HUES64 (cell line): ENCODE results near the gene STXBP6.

Experiments used
- H3K27ac ChIP-seq: 2 replicates; pipeline ENCODE4 v1.7.0; 2013; ENCODE audit warnings: low read depth, low read length, inconsistent platforms
- H3K27me3 ChIP-seq: 2 replicates; pipeline ENCODE4 v1.6.1; 2013; ENCODE audit warnings: mild to moderate bottlenecking, low read length; ENCODE audit not compliant: insufficient read depth
- H3K36me3 ChIP-seq: 2 replicates; pipeline ENCODE4 v1.6.1; 2013; ENCODE audit warnings: mild to moderate bottlenecking, low read length; ENCODE audit not compliant: insufficient read depth
- H3K4me1 ChIP-seq: 2 replicates; pipeline ENCODE4 v1.6.1; 2013; ENCODE audit warnings: mild to moderate bottlenecking, low read length, moderate library complexity; ENCODE audit not compliant: insufficient read depth
- H3K4me3 ChIP-seq: 2 replicates; pipeline ENCODE4 v1.5.1; 2013; ENCODE audit warnings: mild to moderate bottlenecking, low read length, moderate library complexity
- H3K9ac ChIP-seq: 2 replicates; pipeline ENCODE4 v1.6.1; 2013; ENCODE audit warnings: mild to moderate bottlenecking, low read depth, low read length
- H3K9me3 ChIP-seq: 2 replicates; pipeline ENCODE4 v1.6.1; 2013; ENCODE audit warnings: low read depth, low read length; ENCODE audit not compliant: insufficient read depth
- WGBS: fragments of 150-250, 120-280 bp; methylation state at CpG from one replicate; pipeline ENCODE4 v1.1.7; 2013; ENCODE audit warnings: missing lambda C conversion rate; 5-methylcytosine and 5-hydroxymethylcytosine counted together

STXBP6 gene

GRCh38 chr14:24892497-24893051 lies 157.4 kb downstream of the STXBP6 start:
- Histone ChIP-seq H3K36me3 (no peaks in the 10 kb centered on the region), H3K27ac (no peak overlapping the region), H3K27me3 (no peaks in the 10 kb centered on the region), H3K4me3 (no peak overlapping the region), H3K4me1 (0 out of 2 replicates have a peak, but pooled peaks cover 3% of the 10 kb centered on the region), H3K9me3 (no peaks in the 10 kb centered on the region), H3K9ac (no peak overlapping the region)
- WGBS = 62% methylated on average over 6 of the region's 6 CpGs

DNA sequence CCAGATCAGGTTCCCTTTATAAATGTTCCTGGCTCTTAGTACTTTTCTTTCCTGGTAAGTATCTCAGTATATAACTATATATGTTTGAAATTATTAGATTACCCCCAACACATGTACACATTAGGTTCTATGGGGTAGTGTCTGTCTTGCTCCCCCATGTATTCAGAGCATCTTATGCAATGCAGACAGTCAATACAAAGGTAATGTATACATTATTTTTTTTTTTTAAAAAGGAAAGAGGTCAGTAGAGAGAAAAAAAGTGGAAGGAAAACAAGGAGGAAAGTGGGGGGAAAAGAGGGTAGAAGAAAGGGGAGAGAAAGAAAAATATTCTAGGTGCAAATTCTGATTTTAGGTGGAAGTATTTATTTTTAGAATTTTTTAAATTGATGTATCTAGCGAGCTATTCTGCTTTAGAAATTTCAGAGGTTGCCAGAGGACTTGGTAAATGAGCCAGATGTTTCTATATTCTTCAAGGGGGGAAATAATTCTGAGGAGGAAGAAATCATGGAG lies 157.9 kb downstream of the STXBP6 start:
- no peak overlapping the region for H3K27ac ChIP-seq
- no peak overlapping the region for H3K4me3 ChIP-seq
- no peaks in the 10 kb centered on the region for H3K36me3 ChIP-seq
- no peak overlapping the region for H3K9ac ChIP-seq
- no peaks in the 10 kb centered on the region for H3K9me3 ChIP-seq
- H3K27me3 ChIP-seq = no peaks in the 10 kb centered on the region
- 92% methylated on average over 1 of the region's 1 CpG for WGBS
- H3K4me1 ChIP-seq = 0 out of 2 replicates have a peak, but pooled peaks cover 8% of the 10 kb centered on the region

DNA sequence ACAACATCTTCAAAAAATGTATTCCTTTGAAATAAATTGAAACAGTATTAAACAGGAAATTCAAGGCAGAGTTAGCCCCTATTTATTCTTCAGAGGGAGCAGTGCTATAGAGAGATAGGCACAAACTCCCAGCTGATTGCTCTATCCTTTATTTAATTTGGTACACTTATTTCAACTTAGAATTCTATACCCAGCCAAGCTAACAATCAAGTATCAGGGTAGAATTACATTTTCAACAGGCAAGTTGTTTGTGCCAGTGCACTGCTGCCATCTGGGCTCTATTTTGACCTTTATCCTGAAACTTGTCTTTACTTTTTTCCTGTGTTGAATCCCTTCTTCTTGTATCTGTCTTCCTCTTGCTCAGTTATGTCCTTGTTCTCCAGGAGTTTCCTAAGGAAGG lies 159.2 kb downstream of the STXBP6 start:
- Histone ChIP-seq H3K27ac (no peak overlapping the region), H3K36me3 (no peaks in the 10 kb centered on the region)

DNA sequence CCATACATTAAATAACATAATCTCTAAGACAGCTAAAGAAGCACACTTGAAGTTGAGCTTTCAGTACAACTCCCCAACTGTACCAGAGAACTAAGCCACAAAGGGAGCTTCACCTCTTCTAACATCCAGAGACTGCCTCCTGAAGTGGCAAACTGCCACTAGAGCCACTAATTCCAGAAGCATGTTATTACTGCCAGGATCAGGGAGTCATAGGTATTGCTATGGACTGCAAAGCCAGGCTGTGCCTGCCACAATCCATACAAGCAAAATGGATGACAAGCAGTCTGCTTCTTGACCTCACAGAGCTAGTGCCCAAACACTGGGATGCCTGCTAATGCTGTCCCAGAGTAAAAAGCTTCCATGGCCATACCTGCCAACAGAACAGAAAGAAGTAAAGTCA lies 160.1 kb downstream of the STXBP6 start:
- 0 out of 2 replicates have a peak, but pooled peaks cover 8% of the 10 kb centered on the region for H3K4me1 ChIP-seq
- H3K4me3 ChIP-seq = no peak overlapping the region
- no peaks in the 10 kb centered on the region for H3K9me3 ChIP-seq
- no peak overlapping the region for H3K9ac ChIP-seq
- no peaks in the 10 kb centered on the region for H3K27me3 ChIP-seq
- no peak overlapping the region for H3K27ac ChIP-seq
- H3K36me3 ChIP-seq = no peaks in the 10 kb centered on the region

More for the DNA sequence above, 159.2 kb downstream of the STXBP6 start:
- Histone ChIP-seq H3K9ac (no peak overlapping the region), H3K4me1 (0 out of 2 replicates have a peak, but pooled peaks cover 8% of the 10 kb centered on the region), H3K4me3 (no peak overlapping the region), H3K9me3 (no peaks in the 10 kb centered on the region), H3K27me3 (no peaks in the 10 kb centered on the region)

- no peak overlapping the region for H3K27ac ChIP-seq
- 94% methylated on average over 6 of the region's 6 CpGs for whole genome bisulfite sequencing
- H3K4me3 ChIP-seq = no peak overlapping the region
- no peaks in the 10 kb centered on the region for H3K36me3 ChIP-seq
- H3K9me3 ChIP-seq = no peaks in the 10 kb centered on the region
- no peak overlapping the region for H3K9ac ChIP-seq
- H3K27me3 ChIP-seq = no peaks in the 10 kb centered on the region
- H3K4me1 ChIP-seq = 0 out of 2 replicates have a peak, but pooled peaks cover 8% of the 10 kb centered on the region
Measured at GRCh38 chr14:24888532-24888931, 161.4 kb downstream of the STXBP6 start.

- Histone ChIP-seq H3K9ac (no peak overlapping the region), H3K4me1 (0 out of 2 replicates have a peak, but pooled peaks cover 8% of the 10 kb centered on the region), H3K4me3 (no peak overlapping the region), H3K27me3 (no peaks in the 10 kb centered on the region), H3K27ac (no peak overlapping the region), H3K9me3 (no peaks in the 10 kb centered on the region), H3K36me3 (no peaks in the 10 kb centered on the region)
- WGBS = 92% methylated on average over 3 of the region's 3 CpGs
Measured at GRCh38 chr14:24887623-24888304, 162.2 kb downstream of the STXBP6 start.

GRCh38 chr14:24885410-24885913 lies 164.5 kb downstream of the STXBP6 start:
- Histone ChIP-seq H3K9me3 (no peaks in the 10 kb centered on the region), H3K4me3 (no peak overlapping the region), H3K4me1 (0 out of 2 replicates have a peak, but pooled peaks cover 8% of the 10 kb centered on the region), H3K27ac (no peak overlapping the region), H3K9ac (no peak overlapping the region), H3K27me3 (no peaks in the 10 kb centered on the region), H3K36me3 (no peaks in the 10 kb centered on the region)
- WGBS = 83% methylated on average over 3 of the region's 3 CpGs

DNA sequence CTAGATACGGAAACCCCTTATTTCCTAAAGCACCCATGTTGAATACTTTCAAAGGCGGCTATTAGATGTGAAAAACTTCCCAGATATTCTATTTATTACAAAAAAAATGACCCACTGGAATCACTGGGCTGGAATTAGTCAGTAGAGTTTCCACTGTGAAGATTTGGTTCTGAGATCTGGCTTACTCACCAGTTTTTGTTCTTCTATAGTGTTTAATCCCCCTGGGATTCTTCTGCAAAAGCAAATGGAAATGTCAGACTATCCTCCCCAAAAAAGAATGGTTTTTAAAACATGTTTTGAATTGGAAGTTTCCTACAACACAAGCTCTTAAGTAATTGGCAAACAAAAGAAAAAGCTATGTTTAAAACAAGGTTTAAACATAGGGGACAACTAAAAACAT lies 166.4 kb downstream of the STXBP6 start:
- Histone ChIP-seq H3K27me3 (no peaks in the 10 kb centered on the region), H3K9me3 (no peaks in the 10 kb centered on the region), H3K27ac (no peak overlapping the region), H3K4me3 (no peak overlapping the region), H3K36me3 (no peaks in the 10 kb centered on the region), H3K9ac (no peak overlapping the region), H3K4me1 (peaks cover 12% of the 10 kb centered on the region; the same call in 1 of the 2 replicates)
- 100% methylated on average over 1 of the region's 2 CpGs for WGBS

- WGBS = 97% methylated on average over 2 of the region's 2 CpGs
- H3K27ac ChIP-seq = no peak overlapping the region
- no peak overlapping the region for H3K9ac ChIP-seq
- H3K9me3 ChIP-seq = no peaks in the 10 kb centered on the region
- no peak overlapping the region for H3K4me3 ChIP-seq
- H3K4me1 ChIP-seq = peaks cover 4% of the 10 kb centered on the region; the same call in 1 of the 2 replicates
- no peaks in the 10 kb centered on the region for H3K36me3 ChIP-seq
- no peaks in the 10 kb centered on the region for H3K27me3 ChIP-seq
Measured at GRCh38 chr14:24881116-24881893, 168.6 kb downstream of the STXBP6 start.

GRCh38 chr14:24880689-24881088 lies 169.3 kb downstream of the STXBP6 start:
- Histone ChIP-seq H3K36me3 (no peaks in the 10 kb centered on the region), H3K4me1 (peaks cover 4% of the 10 kb centered on the region; the same call in 1 of the 2 replicates), H3K27ac (no peak overlapping the region), H3K9ac (no peak overlapping the region), H3K27me3 (no peaks in the 10 kb centered on the region), H3K4me3 (no peak overlapping the region), H3K9me3 (no peaks in the 10 kb centered on the region)
- WGBS = 93% methylated on average over 4 of the region's 4 CpGs
